IPS-NIHi7 (cell line): ENCODE measurements around the gene OSBPL8.
"Not testable (repeated sequence)": the region's sequence is repeated elsewhere in the genome, so short reads cannot be mapped to it uniquely, and the experiment has no call there.

Experiments used
- DNase-seq: peaks from one replicate; pipeline ENCODE4 v3.0.0; 2012; ENCODE audit warnings: mixed read lengths; ENCODE audit errors: extremely low spot score

The OSBPL8 gene

GRCh38 chr12:76529226-76529918, 30.2 kb downstream of the OSBPL8 start:
- DNase-seq, result no peak

- DNase-seq, result no peak
These were observed 36.2 kb downstream of the OSBPL8 start for GRCh38 chr12:76523408-76523807.

GRCh38 chr12:76520348-76520747, 39.2 kb downstream of the OSBPL8 start:
- no peak for DNase-seq

GRCh38 chr12:76519538-76519937, 40.0 kb downstream of the OSBPL8 start:
- no peak for DNase-seq

- DNase-seq, result no peak
These were observed 40.9 kb downstream of the OSBPL8 start for GRCh38 chr12:76518699-76519098.

- no peak for DNase-seq
These were observed 44.3 kb downstream of the OSBPL8 start for GRCh38 chr12:76515271-76515670.

GRCh38 chr12:76511116-76511716, 48.4 kb downstream of the OSBPL8 start:
- not testable (repeated sequence) for DNase-seq

GRCh38 chr12:76508128-76508980, 51.2 kb downstream of the OSBPL8 start:
- no peak for DNase-seq

- DNase-seq, result no peak
These were observed 53.4 kb downstream of the OSBPL8 start for GRCh38 chr12:76506149-76506548.

GRCh38 chr12:76505050-76505449, 54.5 kb downstream of the OSBPL8 start:
- no peak for DNase-seq

GRCh38 chr12:76504606-76505005, 55.0 kb downstream of the OSBPL8 start:
- DNase-seq, result no peak

- DNase-seq, result no peak
These were observed 55.6 kb downstream of the OSBPL8 start for GRCh38 chr12:76503957-76504356.

- DNase-seq, result no peak
These were observed 58.2 kb downstream of the OSBPL8 start for GRCh38 chr12:76501390-76501789.

GRCh38 chr12:76499136-76499535, 60.4 kb downstream of the OSBPL8 start:
- DNase-seq, result not testable (repeated sequence)

- no peak for DNase-seq
These were observed 64.0 kb downstream of the OSBPL8 start for GRCh38 chr12:76495556-76495955.

GRCh38 chr12:76491292-76491691, 68.3 kb downstream of the OSBPL8 start:
- DNase-seq, result no peak

GRCh38 chr12:76490763-76491162, 68.8 kb downstream of the OSBPL8 start:
- DNase-seq, result no peak

- DNase-seq, result no peak
These were observed 69.8 kb downstream of the OSBPL8 start for GRCh38 chr12:76489737-76490136.

- no peak for DNase-seq
These were observed 73.6 kb downstream of the OSBPL8 start for GRCh38 chr12:76486011-76486410.

GRCh38 chr12:76480796-76481195, 78.8 kb downstream of the OSBPL8 start:
- no peak for DNase-seq

- DNase-seq, result no peak
These were observed 81.5 kb downstream of the OSBPL8 start for GRCh38 chr12:76478045-76478444.

- DNase-seq, result not testable (repeated sequence)
These were observed 86.7 kb downstream of the OSBPL8 start for GRCh38 chr12:76472862-76473261.

GRCh38 chr12:76471579-76471978, 88.0 kb downstream of the OSBPL8 start:
- no peak for DNase-seq
